GM21717 (cell line): ENCODE results near the gene CWF19L2.
A peak's percentile ranks its signal among the peaks of the same experiment; 100 is the strongest.
"Not testable (repeated sequence)": the region's sequence is repeated elsewhere in the genome, so short reads cannot be mapped to it uniquely, and the experiment has no call there.

ENCODE experiments used
- ATAC-seq: cut with Tn5 transposase; IDR thresholded peaks from one replicate; pipeline ENCODE4 v1.9.1; 2021; ENCODE audit warnings: mild to moderate bottlenecking, moderate library complexity; ENCODE audit not compliant: unreplicated experiment

The CWF19L2 gene

GRCh38 chr11:107439586-107440167, 17.9 kb downstream of the CWF19L2 start:
- ATAC-seq: no peak

GRCh38 chr11:107438148-107438547, 19.5 kb downstream of the CWF19L2 start:
- no peak for ATAC-seq

GRCh38 chr11:107430525-107430924, 27.1 kb downstream of the CWF19L2 start:
- no peak for ATAC-seq

GRCh38 chr11:107427569-107428180, 29.9 kb downstream of the CWF19L2 start:
- no peak for ATAC-seq

GRCh38 chr11:107413352-107413751, 44.3 kb downstream of the CWF19L2 start:
- no peak for ATAC-seq

GRCh38 chr11:107408762-107409211, 48.8 kb downstream of the CWF19L2 start:
- ATAC-seq: no peak

- ATAC-seq: no peak
Observed at GRCh38 chr11:107405260-107405659, 52.4 kb downstream of the CWF19L2 start.

- not testable (repeated sequence) for ATAC-seq
Observed at GRCh38 chr11:107401131-107401530, 56.5 kb downstream of the CWF19L2 start.

- ATAC-seq: no peak
Observed at GRCh38 chr11:107397357-107397756, 60.3 kb downstream of the CWF19L2 start.

- no peak for ATAC-seq
Observed at GRCh38 chr11:107392611-107393010, 65.0 kb downstream of the CWF19L2 start.

- ATAC-seq: not testable (repeated sequence)
Observed at GRCh38 chr11:107390701-107391100, 66.9 kb downstream of the CWF19L2 start.

GRCh38 chr11:107387666-107388065, 70.0 kb downstream of the CWF19L2 start:
- ATAC-seq: no peak

GRCh38 chr11:107385361-107385981, 72.2 kb downstream of the CWF19L2 start:
- ATAC-seq: no peak

GRCh38 chr11:107384144-107384852, 73.3 kb downstream of the CWF19L2 start:
- no peak for ATAC-seq

- ATAC-seq: no peak
Observed at GRCh38 chr11:107372439-107372838, 85.2 kb downstream of the CWF19L2 start.

- no peak for ATAC-seq
Observed at GRCh38 chr11:107370390-107370789, 87.2 kb downstream of the CWF19L2 start.

- no peak for ATAC-seq
Observed at GRCh38 chr11:107359701-107360100, 97.9 kb downstream of the CWF19L2 start.

- ATAC-seq: no peak
Observed at GRCh38 chr11:107357877-107358276, 99.7 kb downstream of the CWF19L2 start.

GRCh38 chr11:107354780-107355179, 102.8 kb downstream of the CWF19L2 start:
- ATAC-seq: no peak

- peak; percentile 55 for ATAC-seq
Observed at GRCh38 chr11:107337917-107338316, 119.7 kb downstream of the CWF19L2 start.

GRCh38 chr11:107331728-107332127, 125.9 kb downstream of the CWF19L2 start:
- ATAC-seq: no peak

- no peak for ATAC-seq
Observed at GRCh38 chr11:107329164-107329563, 128.5 kb downstream of the CWF19L2 start.
